Hepatocyte (in vitro differentiated cells): ENCODE measurements around the gene TRHDE.

Source experiments
- EZH2 ChIP-seq: fragments of 200-600 bp; sonication (generic); IDR thresholded peaks from 2 replicates; pipeline ENCODE4 v1.6.1; 2016; ENCODE audit warnings: antibody characterized with exemption, mild to moderate bottlenecking, borderline replicate concordance
- EZH2phosphoT487 ChIP-seq: fragments of 200-600 bp; sonication (generic); IDR thresholded peaks from one replicate; pipeline ENCODE4 v1.6.1; 2018; ENCODE audit warnings: antibody characterized with exemption, mild to moderate bottlenecking, low read depth, moderate library complexity; ENCODE audit not compliant: unreplicated experiment, severe bottlenecking

GRCh38 chr12:72684491-72684890 is 412.3 kb downstream of the TRHDE start:
- no peak for TF ChIP-seq EZH2
- TF ChIP-seq EZH2phosphoT487: no peak
